Right atrium auricular region (tissue), 2 donors: Measurements from ENCODE around the gene ST8SIA1. TPM values are rescaled to one million over a fixed set of nuclear protein-coding genes. Genes with fewer than 3 reads are reported as not detected.

ENCODE experiments used
- DNase-seq: peaks from one replicate; pipeline ENCODE4 v3.0.0-alpha.2; 2019; ENCODE audit warnings: low spot score
- H3K27ac ChIP-seq, 2 donors: fragments of 200-600 bp; sonication (generic); 1 replicate in 1 of 2; 2 replicates in 1 of 2; pipeline ENCODE4 v1.5.1; 2016 to 2019
- H3K27me3 ChIP-seq, 2 donors: fragments of 200-600 bp; sonication (generic); one replicate each; pipeline versions ENCODE4 v1.5.1 to v1.6.0; 2017 to 2019
- H3K36me3 ChIP-seq: fragments of 200-600 bp; sonication (generic); one replicate; pipeline ENCODE4 v1.5.1; 2016
- H3K4me1 ChIP-seq, 2 donors: fragments of 200-600 bp; sonication (generic); one replicate each; pipeline versions ENCODE4 v1.5.1 to v1.6.0; 2017 to 2019
- H3K4me3 ChIP-seq, 2 donors: fragments of 200-600 bp; sonication (generic); 1 replicate in 1 of 2; 2 replicates in 1 of 2; pipeline ENCODE4 v1.5.1; 2017 to 2019; ENCODE audit warnings: mild to moderate bottlenecking in 1 of 2, moderate library complexity in 1 of 2
- H3K9me3 ChIP-seq, 2 donors: fragments of 200-600 bp; sonication (generic); one replicate each; pipeline ENCODE4 v1.5.1; 2019
- CTCF ChIP-seq, 2 donors: fragments of 200-600 bp; sonication (generic); IDR thresholded peaks; one replicate each; pipeline ENCODE4 v1.5.1; 2019; ENCODE audit warnings: antibody characterized with exemption in 2 of 2
- total RNA-seq, 2 donors: library from RNA; depleted of rRNA; stranded (reverse); fragments of >200 nt; gene quantifications; one replicate each; pipeline ENCODE4 v1.1.0, GENCODE V29; 2016

The ST8SIA1 gene
- total RNA-seq, 2 donors from 2014 or later = 3.3 to 5.0 TPM

- Histone ChIP-seq H3K9me3 (peaks cover 0 to 12% of the 10 kb centered on the region in 2 donors), H3K36me3 (no peaks in the 10 kb centered on the region), H3K4me3 (no peak overlapping the region), H3K4me1 (no peaks in the 10 kb centered on the region), H3K27me3 (no peaks in the 10 kb centered on the region), H3K27ac (no peak overlapping the region)
- DNase-seq = no peak
- no peak for TF ChIP-seq CTCF (IDR thresholded peaks at IDR 0.05)
Measured at GRCh38 chr12:22366181-22366580, 31.7 kb upstream of the ST8SIA1 start.

GRCh38 chr12:22361785-22362184, 27.3 kb upstream of the ST8SIA1 start:
- H3K27me3 ChIP-seq = no peaks in the 10 kb centered on the region
- no peaks in the 10 kb centered on the region for H3K36me3 ChIP-seq
- no peaks in the 10 kb centered on the region for H3K9me3 ChIP-seq
- no peak for TF ChIP-seq CTCF (IDR thresholded peaks at IDR 0.05)
- H3K4me3 ChIP-seq = no peak overlapping the region
- no peaks in the 10 kb centered on the region for H3K4me1 ChIP-seq
- no peak overlapping the region for H3K27ac ChIP-seq
- DNase-seq = no peak

DNA sequence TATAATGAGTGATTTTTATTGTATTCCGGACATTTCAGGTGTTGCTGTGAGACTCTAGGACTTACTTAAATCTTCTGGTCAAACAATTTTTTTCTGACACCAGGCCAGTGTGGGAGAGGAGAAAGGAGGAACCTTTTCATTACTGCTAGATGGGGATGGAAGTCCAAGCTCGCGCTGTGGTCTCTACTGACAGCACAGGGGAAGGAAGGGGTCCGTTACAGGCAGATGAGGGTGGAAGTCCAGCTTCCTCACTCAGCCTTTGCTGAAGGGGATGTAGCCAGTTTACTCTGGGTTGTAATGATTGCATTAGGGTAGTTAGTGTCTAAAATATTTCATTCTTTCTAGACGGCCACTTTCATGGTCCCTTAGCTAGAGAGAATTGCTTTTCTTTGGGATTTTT, 26.3 kb upstream of the ST8SIA1 start:
- no peak overlapping the region for H3K4me3 ChIP-seq
- no peak overlapping the region for H3K27ac ChIP-seq
- H3K9me3 ChIP-seq = no peaks in the 10 kb centered on the region
- no peaks in the 10 kb centered on the region for H3K4me1 ChIP-seq
- no peaks in the 10 kb centered on the region for H3K27me3 ChIP-seq
- TF ChIP-seq CTCF (IDR thresholded peaks at IDR 0.05) = no peak
- no peaks in the 10 kb centered on the region for H3K36me3 ChIP-seq
- no peak for DNase-seq

- no peak for TF ChIP-seq CTCF (IDR thresholded peaks at IDR 0.05)
- DNase-seq = no peak
- Histone ChIP-seq H3K9me3 (no peaks in the 10 kb centered on the region), H3K4me1 (no peaks in the 10 kb centered on the region), H3K27me3 (no peaks in the 10 kb centered on the region), H3K36me3 (no peaks in the 10 kb centered on the region), H3K4me3 (no peak overlapping the region), H3K27ac (no peak overlapping the region)
Measured at GRCh38 chr12:22357531-22357930, 23.0 kb upstream of the ST8SIA1 start.

GRCh38 chr12:22356231-22356630, 21.7 kb upstream of the ST8SIA1 start:
- no peak overlapping the region for H3K4me3 ChIP-seq
- no peak for TF ChIP-seq CTCF (IDR thresholded peaks at IDR 0.05)
- no peaks in the 10 kb centered on the region for H3K36me3 ChIP-seq
- H3K27ac ChIP-seq = no peak overlapping the region
- H3K9me3 ChIP-seq = no peaks in the 10 kb centered on the region
- DNase-seq = no peak
- no peaks in the 10 kb centered on the region for H3K4me1 ChIP-seq
- H3K27me3 ChIP-seq = no peaks in the 10 kb centered on the region

GRCh38 chr12:22355011-22355580, 20.6 kb upstream of the ST8SIA1 start:
- no peak for TF ChIP-seq CTCF (IDR thresholded peaks at IDR 0.05)
- H3K27ac ChIP-seq = no peak overlapping the region
- H3K27me3 ChIP-seq = no peaks in the 10 kb centered on the region
- H3K4me3 ChIP-seq = no peak overlapping the region
- no peaks in the 10 kb centered on the region for H3K36me3 ChIP-seq
- no peaks in the 10 kb centered on the region for H3K4me1 ChIP-seq
- no peak for DNase-seq
- no peaks in the 10 kb centered on the region for H3K9me3 ChIP-seq
